Measurements from ENCODE around the gene SH3D19. TPM values are rescaled to one million over a fixed set of nuclear protein-coding genes. Genes with fewer than 3 reads are reported as not detected.

The SH3D19 gene
- total RNA-seq, 1 donor from 2014 or later, result 142 TPM

DNA sequence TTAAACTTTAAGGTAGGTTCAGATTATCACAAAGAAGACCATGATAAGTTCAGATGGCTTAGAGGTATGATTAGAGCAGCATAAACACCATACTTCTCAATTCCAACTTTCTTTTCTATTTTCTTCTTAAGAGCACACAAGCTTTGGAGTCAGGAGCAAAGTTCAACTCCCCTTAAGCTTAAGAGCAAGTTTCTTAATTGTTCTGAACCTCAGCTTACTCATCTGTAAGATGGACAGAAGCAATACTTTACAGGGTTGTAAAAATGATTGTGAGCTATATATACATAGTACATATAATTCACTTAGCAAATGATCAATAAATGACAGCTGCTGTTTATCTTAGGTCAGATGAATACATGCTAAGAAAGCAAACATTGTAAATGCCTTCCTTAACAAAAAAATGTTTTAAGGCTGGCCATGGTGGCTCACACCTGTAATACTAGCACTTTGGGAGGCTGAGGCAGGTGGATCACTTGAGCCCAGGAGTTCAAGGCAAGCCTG is 250.9 kb downstream of the SH3D19 start:
- no peak for DNase-seq (ENCODE audit: low spot score)
- intact Hi-C loops (cut with DNase I), result no loop called here

Other genes with a start within 250 kb of the SH3D19 start
- gene RPS3A, start 226.0 kb downstream of the SH3D19 start, total RNA-seq, result 807 TPM
- not detected for gene PRSS48, start 48.4 kb downstream of the SH3D19 start, total RNA-seq
- 19.5 TPM for gene FHIP1A, start 83.6 kb upstream of the SH3D19 start, total RNA-seq

Measured in cardiac septum (tissue), 1 donor.